OCI-LY3 (cell line): ENCODE results near the gene LAP3.
"Not testable (repeated sequence)": the region's sequence is repeated elsewhere in the genome, so short reads cannot be mapped to it uniquely, and the experiment has no call there.

ENCODE experiments used
- CTCF ChIP-seq: fragments of 200-600, 300-600 bp; sonication (generic); IDR thresholded peaks from 2 replicates; pipeline ENCODE4 v1.5.1; 2014; ENCODE audit warnings: antibody characterized with exemption, low read length, low read depth
- EZH2phosphoT487 ChIP-seq: fragments of 200-600 bp; shearing (Covaris generic); IDR thresholded peaks from 2 replicates; pipeline ENCODE4 v1.6.1; 2018; ENCODE audit warnings: antibody characterized with exemption, mixed run types, low read depth

DNA sequence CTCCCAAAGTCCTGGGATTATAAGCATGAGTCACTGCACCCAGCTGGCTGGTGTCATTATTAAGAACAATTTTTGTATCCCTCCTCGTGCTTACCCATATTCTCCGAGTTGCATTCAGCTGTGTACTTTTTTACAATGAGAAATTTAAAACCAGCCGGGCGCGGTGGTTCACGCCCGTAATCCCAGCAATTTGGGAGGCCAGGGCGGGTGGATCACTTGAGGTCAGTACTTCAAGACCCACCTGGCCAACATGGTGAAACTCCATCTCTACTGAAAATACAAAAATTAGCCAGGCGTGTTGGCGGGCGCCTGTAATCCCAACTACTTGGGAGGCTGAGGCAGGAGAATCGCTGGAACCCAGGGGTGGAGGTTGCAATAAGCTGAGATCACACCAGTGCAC, 1.8 kb upstream of the LAP3 start:
- TF ChIP-seq CTCF, EZH2phosphoT487: not testable (repeated sequence)
